GM21529 (cell line): ENCODE results near the gene TMEM201.

Experiments
- ATAC-seq: cut with Tn5 transposase; IDR thresholded peaks from one replicate; pipeline ENCODE4 v1.9.1; 2021; ENCODE audit not compliant: unreplicated experiment

Gene TMEM201

DNA sequence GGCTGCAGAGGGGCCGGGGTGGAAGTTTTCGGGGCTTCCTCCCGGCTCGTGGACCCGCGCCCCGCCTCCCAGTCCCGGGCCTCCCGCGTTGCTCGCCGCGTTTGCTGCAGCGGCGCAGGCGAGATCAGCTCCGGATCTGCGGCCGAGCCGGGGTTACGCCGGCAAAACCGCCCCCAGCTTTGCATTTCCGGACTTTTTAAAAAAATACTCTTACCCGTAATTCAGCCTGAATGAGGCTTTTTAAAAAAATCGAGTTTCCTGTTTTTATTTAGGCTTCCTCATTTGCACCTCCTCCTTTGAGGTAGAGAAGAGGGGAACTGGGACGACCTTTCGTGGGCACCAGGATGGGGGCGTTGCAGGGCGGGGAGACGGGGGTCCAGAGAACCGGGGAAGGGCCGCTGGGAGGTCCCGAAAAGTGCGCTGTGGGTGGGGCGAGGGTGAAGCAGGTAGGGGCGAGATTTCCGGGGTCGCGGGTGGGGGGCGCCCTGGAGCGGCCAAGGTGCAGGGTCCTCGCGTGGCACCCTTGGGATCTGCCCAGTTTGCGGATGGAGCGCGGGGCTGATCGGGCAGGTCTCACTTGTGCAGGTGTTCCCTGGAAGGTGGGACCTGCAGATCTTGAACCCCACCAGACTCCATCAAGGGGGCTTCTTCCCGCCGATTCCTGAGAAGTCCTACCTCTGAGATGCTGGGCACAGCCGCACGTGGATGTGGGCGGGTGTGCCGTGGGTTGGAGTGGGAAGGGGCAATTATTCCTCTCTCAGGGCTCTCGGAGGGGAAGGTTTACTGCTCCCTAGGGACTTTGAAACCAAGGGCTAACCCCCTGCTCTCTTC is 63.9 kb downstream of the TMEM201 start:
- no peak for ATAC-seq

DNA sequence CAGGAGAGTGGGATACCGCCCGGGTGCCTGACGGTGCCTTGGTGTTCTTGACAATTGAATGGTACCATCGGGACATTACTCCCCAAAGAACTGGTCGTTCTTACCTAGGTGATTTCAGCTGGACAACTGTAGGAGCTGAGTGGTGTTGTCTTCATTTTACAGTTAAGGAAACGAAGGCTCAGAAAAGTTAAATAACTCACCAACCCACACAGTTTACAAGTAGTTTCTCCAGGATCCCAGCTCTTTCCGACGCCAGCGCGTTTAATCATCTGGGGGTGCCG is 64.4 kb downstream of the TMEM201 start:
- ATAC-seq = no peak

DNA sequence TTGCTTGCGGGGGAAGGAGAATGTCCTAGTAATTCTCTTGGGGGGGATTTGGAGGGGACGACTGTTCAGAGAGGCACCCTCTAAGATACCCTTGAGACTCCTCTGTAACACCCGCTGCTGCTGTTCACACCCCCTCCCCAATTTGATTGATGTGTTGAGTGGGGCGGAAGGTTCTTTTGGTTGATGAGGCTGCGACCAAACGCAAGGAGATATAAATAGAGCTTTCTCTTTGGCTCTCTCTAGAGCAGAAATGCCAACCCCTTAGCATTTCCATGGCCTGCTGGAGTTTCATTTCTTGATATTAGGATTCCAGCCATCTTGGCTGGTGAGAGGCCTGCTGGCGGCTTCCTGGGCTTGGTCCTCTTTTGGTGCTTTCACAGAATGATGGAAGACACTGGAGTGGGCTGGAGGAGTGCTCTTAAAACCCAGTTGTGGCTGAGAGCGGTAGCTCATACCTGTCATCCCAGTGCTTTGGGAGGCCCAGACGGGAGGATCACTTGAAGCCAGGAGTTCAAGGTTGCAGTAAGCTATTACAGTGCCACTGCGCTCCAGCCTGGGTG is 64.9 kb downstream of the TMEM201 start:
- ATAC-seq = no peak

DNA sequence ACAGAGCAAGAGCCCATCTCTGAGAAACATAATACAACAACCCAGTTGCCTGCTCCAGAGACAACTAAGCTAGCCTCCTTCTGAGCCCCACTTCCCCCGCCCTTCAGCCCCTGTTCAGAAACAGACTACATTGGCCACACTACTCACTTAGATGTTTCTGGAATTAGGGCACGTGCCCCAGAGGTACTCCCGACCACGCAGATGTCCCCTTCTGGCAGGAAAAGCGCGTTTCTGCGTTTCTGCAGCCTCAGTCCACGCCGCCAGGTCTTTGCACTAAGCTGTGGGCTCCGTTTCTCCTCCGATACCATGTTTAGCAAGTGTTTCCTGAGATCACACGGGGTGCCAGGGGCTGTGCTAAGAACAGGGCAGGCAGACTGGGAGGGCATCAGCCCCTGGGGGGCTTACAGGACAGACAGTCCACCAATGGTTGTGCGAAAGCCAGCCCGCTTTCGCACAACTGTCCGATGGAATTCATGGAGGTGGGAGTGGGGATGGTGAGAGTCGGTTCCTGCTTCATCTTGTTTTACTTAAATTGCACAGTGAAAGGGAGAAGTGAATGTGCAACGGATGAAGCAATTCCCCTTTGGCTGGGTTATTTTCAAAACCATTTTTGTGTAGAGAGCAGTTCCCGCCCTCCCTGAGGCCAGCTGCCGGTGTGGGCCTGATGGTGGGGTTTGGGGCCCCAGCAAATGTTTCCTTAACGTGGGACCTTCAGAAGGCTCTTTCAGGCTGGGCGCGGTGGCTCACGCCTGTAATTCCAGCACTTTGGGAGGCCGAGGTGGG is 65.5 kb downstream of the TMEM201 start:
- ATAC-seq = no peak

DNA sequence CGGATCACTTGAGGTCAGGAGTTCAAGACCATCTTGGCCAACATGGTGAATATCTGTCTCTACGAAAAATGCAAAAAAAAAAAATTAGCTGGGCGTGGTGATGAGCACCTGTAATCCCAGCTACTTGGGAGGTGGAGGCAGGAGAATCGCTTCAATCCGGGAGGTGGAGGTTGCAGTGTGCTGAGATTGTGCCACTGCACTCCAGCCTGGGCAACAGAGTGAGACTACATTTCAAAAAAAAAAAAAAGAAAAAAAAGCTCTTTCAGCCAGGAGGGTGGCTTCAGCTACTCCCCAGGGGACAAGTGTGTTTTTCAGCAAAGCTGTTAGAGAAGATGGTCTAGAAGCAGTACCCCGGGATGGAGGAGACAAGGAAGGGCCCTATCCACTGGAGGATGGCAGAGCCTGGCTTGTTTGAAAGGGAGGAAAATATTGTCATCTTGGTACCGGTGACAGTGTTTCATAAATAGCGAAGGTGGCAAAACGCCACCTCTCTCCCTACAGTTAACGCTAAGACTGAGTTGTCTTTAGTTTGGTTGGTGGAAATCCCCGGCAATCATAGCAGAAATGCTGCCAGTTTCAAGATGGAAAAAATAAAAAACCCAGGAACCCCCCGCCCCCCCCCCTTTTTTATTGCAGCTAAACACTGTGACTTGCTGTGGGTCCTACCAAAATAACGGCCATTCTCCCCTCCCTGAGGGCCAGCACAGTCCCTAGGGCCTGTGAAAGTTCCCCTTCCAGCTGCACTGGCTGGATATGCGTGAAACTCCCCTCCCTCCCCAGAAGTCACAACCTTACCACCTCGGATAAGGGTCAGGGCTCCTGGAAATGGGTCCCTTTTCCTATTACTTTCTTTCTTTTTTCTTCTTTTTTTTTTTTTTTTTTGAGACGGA is 66.4 kb downstream of the TMEM201 start:
- ATAC-seq = no peak

DNA sequence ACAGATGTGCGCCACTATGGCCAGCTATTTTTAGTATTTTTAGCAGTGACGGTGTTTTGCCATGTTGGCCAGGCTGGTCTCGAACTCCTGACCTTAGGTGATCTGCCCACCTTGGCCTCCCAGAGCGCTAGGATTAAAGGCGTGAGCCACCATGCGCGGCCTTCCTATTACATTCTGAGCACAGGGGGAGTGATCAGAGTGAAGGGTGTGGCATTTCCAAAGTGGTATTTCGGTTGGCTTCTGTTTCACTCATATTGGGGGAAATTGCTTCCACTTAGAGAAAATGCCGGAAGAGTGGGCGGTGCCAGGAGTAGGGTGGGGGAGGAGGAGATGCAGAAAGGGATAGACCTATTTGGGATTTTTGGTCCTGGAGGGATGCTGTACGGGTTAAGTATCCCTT is 67.1 kb downstream of the TMEM201 start:
- ATAC-seq = no peak

DNA sequence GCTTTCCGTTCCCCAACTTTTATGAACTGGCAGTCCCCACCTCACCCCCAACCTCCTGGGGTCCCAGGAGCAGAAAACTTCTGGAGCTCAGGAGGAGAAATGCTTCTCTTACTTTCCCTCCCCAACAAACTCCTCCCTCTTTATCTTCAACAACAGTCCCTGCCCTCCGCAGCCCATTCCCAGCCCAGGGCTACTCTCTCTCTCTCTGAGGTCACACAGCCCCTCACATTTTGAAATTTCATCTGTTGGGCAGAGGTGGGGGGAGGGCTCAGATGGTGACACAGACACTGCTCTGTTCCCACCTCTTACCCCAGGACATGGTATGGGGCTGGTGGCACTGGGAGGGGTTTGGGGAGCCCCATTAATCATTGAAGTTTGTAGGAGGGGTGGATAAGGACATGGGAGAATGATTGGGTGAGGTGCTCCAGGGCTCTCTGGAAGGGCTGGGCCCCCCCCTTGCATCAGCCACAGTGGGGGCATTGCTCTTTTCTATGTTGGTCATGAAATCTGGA is 68.9 kb downstream of the TMEM201 start:
- ATAC-seq = no peak

DNA sequence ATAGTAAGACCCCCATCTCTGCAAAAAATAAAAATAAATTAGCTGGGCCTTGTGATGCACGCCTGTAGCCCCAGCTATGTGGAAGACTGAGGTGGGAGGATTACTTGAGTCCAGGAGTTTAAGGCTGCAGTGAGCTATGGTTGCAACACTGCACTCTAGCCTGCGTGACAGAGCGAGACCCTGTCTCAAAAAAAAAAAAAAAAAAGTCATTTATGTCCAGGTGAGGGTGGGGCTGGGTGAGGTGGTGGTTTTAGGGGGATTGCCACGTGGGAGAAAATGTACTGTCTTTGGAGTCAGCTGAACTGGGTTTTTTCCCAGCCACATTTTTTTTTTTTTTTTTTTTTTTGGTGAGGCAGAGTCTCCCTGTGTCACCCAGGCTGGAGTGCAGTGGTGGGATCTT is 69.5 kb downstream of the TMEM201 start:
- ATAC-seq = no peak

DNA sequence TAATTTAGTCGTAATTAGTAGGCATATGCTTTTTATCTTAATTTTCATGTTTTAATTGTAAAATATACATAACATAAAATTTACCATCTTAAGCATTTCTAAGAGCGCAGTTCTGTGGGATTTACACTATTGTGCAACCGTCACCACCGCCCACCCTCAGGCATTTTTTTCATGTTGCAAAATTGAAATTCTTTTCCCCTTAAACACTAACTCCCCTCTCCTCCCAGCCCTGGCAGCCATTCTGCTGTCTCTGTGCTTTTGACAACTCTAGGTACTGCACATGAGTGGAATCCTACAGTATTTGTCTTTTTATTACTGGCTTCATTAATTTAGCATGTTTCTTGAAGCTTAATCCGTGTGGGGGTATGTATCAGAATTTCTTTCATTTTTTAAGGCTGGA is 70.6 kb downstream of the TMEM201 start:
- no peak for ATAC-seq

DNA sequence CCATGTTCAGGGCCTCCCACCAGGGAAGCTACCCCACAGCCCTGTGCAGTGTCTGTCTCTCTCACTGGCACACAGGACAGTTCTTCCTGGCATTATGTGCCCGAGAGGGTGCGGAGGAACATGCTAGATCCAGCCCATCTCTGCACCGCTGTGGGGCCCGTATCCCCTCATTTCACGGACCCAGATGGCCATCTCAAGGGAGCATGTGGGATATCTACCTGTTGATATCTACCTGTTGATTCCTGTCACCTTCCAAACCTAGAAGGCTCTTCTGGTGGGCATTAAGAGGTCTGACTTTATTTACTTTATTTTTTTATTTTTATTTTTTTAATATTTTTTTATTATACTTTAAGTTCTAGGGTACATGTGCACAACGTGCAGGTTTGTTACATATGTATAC is 74.5 kb downstream of the TMEM201 start:
- ATAC-seq = no peak
